ENCODE data around the gene VCPKMT.

DNA sequence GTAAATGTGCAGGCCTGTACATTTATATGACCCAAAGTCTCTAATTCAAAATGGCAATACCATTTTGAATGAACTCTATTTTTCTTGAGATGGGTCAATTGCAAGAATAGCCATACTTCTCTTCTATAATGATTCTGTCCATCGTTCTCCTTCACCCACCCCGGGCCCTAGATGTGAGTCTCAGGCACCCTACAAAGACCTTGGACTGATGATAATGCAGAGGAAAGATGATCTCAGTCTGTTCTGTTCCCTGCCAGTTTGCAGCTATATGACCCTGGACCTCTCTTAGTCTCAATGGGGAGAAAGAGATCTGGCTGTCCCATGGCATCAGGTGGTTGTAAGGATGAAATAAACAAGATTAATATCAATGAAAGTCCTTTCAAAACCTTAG lies 30.1 kb downstream of the VCPKMT start:
- no peak for TF ChIP-seq CTCF (IDR thresholded peaks at IDR 0.05)
- no peak for TF ChIP-seq EP300 (IDR thresholded peaks at IDR 0.05)
- TF ChIP-seq POLR2A (IDR thresholded peaks at IDR 0.05): no peak
- no peak for TF ChIP-seq POLR2AphosphoS5 (IDR thresholded peaks at IDR 0.05)

Data from sigmoid colon (tissue), 4 donors.